ENCODE results near the gene RSPO3.

DNA sequence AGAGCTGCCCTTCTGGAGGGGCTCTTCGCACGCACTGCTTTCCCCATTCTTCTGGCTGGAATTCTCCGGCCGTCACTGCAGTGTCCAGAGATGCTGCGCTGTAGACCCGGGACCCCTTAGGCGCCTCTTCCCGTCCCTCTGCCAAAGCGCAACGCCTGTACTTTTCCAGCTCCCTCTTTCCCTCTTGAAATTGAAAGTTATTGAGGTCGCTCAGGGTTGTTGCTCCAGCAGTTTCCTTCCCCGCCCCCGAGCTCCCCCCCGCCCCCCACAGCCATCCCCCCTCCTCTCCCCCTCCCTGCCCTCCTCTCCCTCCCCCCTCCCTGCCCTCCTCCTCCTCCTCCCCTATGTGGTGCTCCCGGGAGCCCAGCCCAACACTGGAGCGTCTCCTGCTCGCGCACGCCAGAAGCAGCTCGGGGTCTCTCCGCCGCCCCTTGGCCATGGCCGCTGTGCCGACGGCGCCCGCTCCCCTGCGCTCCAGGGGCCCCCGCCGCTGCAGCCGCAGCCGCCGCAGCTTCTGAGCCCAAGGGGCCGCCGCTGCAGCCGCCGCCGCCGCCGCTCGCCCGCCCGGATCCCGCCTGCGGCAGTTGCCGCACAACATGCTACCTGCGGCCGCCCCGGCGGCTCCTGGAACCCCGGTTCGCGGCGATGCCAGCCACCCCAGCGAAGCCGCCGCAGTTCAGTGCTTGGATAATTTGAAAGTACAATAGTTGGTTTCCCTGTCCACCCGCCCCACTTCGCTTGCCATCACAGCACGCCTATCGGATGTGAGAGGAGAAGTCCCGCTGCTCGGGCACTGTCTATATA is at the start of gene RSPO3:
- TF ChIP-seq, protein P1, sequence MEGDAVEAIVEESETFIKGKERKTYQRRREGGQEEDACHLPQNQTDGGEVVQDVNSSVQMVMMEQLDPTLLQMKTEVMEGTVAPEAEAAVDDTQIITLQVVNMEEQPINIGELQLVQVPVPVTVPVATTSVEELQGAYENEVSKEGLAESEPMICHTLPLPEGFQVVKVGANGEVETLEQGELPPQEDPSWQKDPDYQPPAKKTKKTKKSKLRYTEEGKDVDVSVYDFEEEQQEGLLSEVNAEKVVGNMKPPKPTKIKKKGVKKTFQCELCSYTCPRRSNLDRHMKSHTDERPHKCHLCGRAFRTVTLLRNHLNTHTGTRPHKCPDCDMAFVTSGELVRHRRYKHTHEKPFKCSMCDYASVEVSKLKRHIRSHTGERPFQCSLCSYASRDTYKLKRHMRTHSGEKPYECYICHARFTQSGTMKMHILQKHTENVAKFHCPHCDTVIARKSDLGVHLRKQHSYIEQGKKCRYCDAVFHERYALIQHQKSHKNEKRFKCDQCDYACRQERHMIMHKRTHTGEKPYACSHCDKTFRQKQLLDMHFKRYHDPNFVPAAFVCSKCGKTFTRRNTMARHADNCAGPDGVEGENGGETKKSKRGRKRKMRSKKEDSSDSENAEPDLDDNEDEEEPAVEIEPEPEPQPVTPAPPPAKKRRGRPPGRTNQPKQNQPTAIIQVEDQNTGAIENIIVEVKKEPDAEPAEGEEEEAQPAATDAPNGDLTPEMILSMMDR (conservative IDR thresholded peaks at IDR 0.05; ENCODE audit: low read depth, low read length), result no peak
- no peak for TF ChIP-seq EZH2 (IDR thresholded peaks at IDR 0.05; ENCODE audit: borderline replicate concordance, low read depth, low read length, poor library complexity, severe bottlenecking)

Measured in A673 (cell line).